Heart right ventricle (tissue), 16 donors: Measurements from ENCODE around the gene UBE2Q1. TPM values are rescaled to one million over a fixed set of nuclear protein-coding genes. Genes with fewer than 3 reads are reported as not detected.

Experiments
- ATAC-seq, 8 donors: fragments of 200-7000 bp; cut with Tn5 transposase; one replicate each; pipeline ENCODE4 v1.9.1; 2020; ENCODE audit warnings: mild to moderate bottlenecking in 8 of 8, moderate library complexity in 8 of 8, moderate number of reproducible peaks in 1 of 8
- DNase-seq, 2 donors: peaks; one replicate each; pipeline ENCODE4 v3.0.0-alpha.2; 2020
- H3K27ac ChIP-seq, 10 donors: fragments of 200-600 bp; sonication (generic) in 2 of 10; one replicate each; pipeline versions ENCODE4 v1.5.0 to v1.8.0; 2020 to 2022; ENCODE audit warnings: mild to moderate bottlenecking in 3 of 10
- H3K27me3 ChIP-seq, 7 donors: fragments of 200-600 bp; one replicate each; pipeline ENCODE4 v1.8.0; 2021 to 2022; ENCODE audit warnings: mild to moderate bottlenecking in 2 of 7
- H3K36me3 ChIP-seq, 9 donors: fragments of 200-600 bp; sonication (generic) in 1 of 9; one replicate each; pipeline versions ENCODE4 v1.5.0 to v1.8.0; 2020 to 2022; ENCODE audit warnings: mild to moderate bottlenecking in 2 of 9
- H3K4me1 ChIP-seq, 9 donors: fragments of 200-600 bp; sonication (generic) in 1 of 9; one replicate each; pipeline versions ENCODE4 v1.5.0 to v1.8.0; 2020 to 2022; ENCODE audit warnings: mild to moderate bottlenecking in 4 of 9
- H3K4me3 ChIP-seq, 10 donors: fragments of 200-600 bp; sonication (generic) in 2 of 10; one replicate each; pipeline versions ENCODE4 v1.5.0 to v1.8.0; 2020 to 2022; ENCODE audit warnings: mild to moderate bottlenecking in 7 of 10, moderate library complexity in 2 of 10
- H3K9me3 ChIP-seq, 11 donors: fragments of 200-600 bp in 10 of 11; sonication (generic) in 2 of 11; one replicate each; pipeline versions ENCODE4 v1.5.0 to v1.8.0; 2013 to 2022; ENCODE audit warnings: mild to moderate bottlenecking in 2 of 11, control low read depth in 1 of 11, moderate library complexity in 1 of 11
- CTCF ChIP-seq, 9 donors: fragments of 200-600 bp; sonication (generic) in 2 of 9; IDR thresholded peaks; one replicate each; pipeline versions ENCODE4 v1.5.0 to v1.8.0; 2021 to 2022; ENCODE audit warnings: antibody characterized with exemption in 9 of 9, mild to moderate bottlenecking in 5 of 9, moderate library complexity in 1 of 9
- WGBS, 2 donors: extraction: QIAGEN DNeasy Blood & Tissue Kit; methylation state at CpG; one replicate each; pipeline ENCODE4 v1.1.7; 2013; ENCODE audit warnings: inconsistent platforms in 1 of 2; 5-methylcytosine and 5-hydroxymethylcytosine counted together
- intact Hi-C, 10 donors: fragments of 100-400 bp; cut with DNase I; formaldehyde crosslinking; loops; one replicate each; pipeline versions ENCODE4 v1.11.1 to v1.14.2; 2022
- polyA plus RNA-seq, 2 donors: library from polyadenylated mRNA; stranded (reverse); fragments of 200-250 nt; gene quantifications; one replicate each; pipeline ENCODE4 v1.2.3, GENCODE V29; 2013
- total RNA-seq, 10 donors: library from RNA; stranded (reverse); fragmentation: NEBNext Ultra II Directional in 3 of 10; extraction: Animal tissue kit (Norgen Biotek cat#: 25700) in 3 of 10; gene quantifications; one replicate each; pipeline versions ENCODE4 v1.2.1 to v1.2.4, GENCODE V29; 2021 to 2023
- donor health status: Arrhythmogenic right ventricular cardiomyopathy.
- donor health status: ischemic (EF 13 %, LVEDD 7.1; RV severe dilation, severe dysfunction).
- donor health status: healthy with polysubstance abuse.
- donor health status: DM: no; HTN: yes; CAD: no.
- donor health status: DM: no; HTN: no; CAD: no.
- donor health status: ischemic (EF 25% LVEDD 6.9; RV normal size, moderate dysfunction).
- donor health status: ischemic (EF 25% LVEDD 5.7; RV mildly dilated, moderate dysfunction).
- donor health status: healthy.
- donor health status: DM: yes; HTN: yes; CAD: no.
- donor health status: Ischemic cardiomyopathy.
- donor health status: ischemic (EF 35%, LVEDD 5.7; RV mildly dilated, moderate dysfunction).
- donor health status: nonischemic (EF 11% LVEDD 7.7; RV severe dilation, severe dysfunction).
- donor health status: DM: yes; HTN: yes; CAD: no.
- donor health status: PGD.
- donor health status: ischemic (EF 29% LVEDD 5.4; RV normal size, mild dysfunction).
- donor health status: nonischemic (EF 23%, LVEDD 6.1; RV moderate dilation, normal function).

UBE2Q1 gene
- total and polyA plus RNA-seq, 12 donors, result 19.4 to 83.5 (median 56.0) TPM

DNA sequence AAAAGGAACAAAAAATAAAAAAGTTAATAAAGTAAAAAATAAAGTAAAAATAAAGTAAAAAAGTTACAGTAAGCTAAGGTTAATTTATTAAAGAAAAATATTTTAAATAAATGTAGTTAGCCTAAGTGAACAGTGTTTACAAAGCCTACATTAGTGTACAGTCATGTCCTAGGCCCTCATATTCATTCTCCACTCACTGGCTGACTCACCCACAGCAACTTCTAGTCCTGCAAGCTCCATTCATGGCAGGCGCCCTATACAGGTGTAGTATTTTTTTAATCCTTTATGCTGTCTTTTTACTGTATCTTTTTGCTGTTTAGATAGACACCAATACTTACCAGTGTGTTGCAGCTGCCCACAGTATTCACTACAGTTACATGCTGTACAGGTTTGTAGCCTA lies 37.2 kb upstream of the UBE2Q1 start:
- no peak for TF ChIP-seq CTCF (IDR thresholded peaks at IDR 0.05)
- Histone ChIP-seq H3K9me3 (no peaks in the 10 kb centered on the region), H3K27ac (no peak overlapping the region), H3K27me3 (no peaks in the 10 kb centered on the region), H3K4me3 (no peak overlapping the region), H3K4me1 (peaks cover 12 to 26% (median 20%) of the 10 kb centered on the region in 9 donors), H3K36me3 (peaks cover 0 to 100% (median 68%) of the 10 kb centered on the region in 9 donors)
- DNase-seq, result no peak
- 92 to 97% methylated on average over 1 of the region's 1 CpG for WGBS, 2 donors
- intact Hi-C loops, result loop anchor here in 1 of 10 donors (5.0 kb wide), 1 partner anchor 33 kb away; no protein-coding TSS in a partner anchor
- no peak for ATAC-seq

GRCh38 chr1:154594811-154595210 lies 36.3 kb upstream of the UBE2Q1 start:
- H3K9me3 ChIP-seq, result no peaks in the 10 kb centered on the region
- TF ChIP-seq CTCF (IDR thresholded peaks at IDR 0.05), result no peak
- H3K27ac ChIP-seq, result no peak overlapping the region
- intact Hi-C loops, result loop anchor here in 1 of 10 donors (5.0 kb wide), 1 partner anchor 33 kb away; no protein-coding TSS in a partner anchor
- DNase-seq, result no peak
- H3K4me1 ChIP-seq, result peaks cover 8 to 18% (median 12%) of the 10 kb centered on the region in 9 donors
- H3K27me3 ChIP-seq, result no peaks in the 10 kb centered on the region
- H3K36me3 ChIP-seq, result peaks cover 0 to 100% (median 75%) of the 10 kb centered on the region in 9 donors
- ATAC-seq, result no peak
- 87 to 90% methylated on average over 7 of the region's 7 CpGs for WGBS, 2 donors
- H3K4me3 ChIP-seq, result no peak overlapping the region

DNA sequence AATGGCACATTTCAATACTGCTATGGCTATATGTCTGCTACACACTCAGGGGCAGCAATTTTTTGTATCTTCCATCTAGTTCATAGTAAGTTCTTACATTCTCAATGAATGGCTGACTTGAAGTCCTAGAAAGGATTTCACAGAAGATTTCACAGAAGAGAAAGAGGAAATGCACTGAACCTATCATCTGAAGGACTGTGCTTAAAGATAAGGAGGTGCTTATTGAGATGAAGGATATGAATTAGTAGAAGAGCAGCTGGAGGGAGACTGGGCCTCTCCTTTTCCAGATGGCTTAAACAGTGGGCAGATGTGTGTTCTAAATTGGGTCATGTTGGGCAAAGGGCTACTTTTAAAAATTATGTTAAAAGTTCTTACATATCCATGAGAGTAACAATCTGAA lies 34.9 kb upstream of the UBE2Q1 start:
- DNase-seq (no peak), ATAC-seq (no peak)
- H3K9me3 ChIP-seq, result no peaks in the 10 kb centered on the region
- H3K4me1 ChIP-seq, result peaks cover 0 to 4% (median 0%) of the 10 kb centered on the region in 9 donors
- intact Hi-C loops, result no loop called here
- H3K4me3 ChIP-seq, result no peak overlapping the region
- H3K36me3 ChIP-seq, result peaks cover 0 to 100% (median 89%) of the 10 kb centered on the region in 9 donors
- no peak overlapping the region for H3K27ac ChIP-seq
- no peaks in the 10 kb centered on the region for H3K27me3 ChIP-seq
- TF ChIP-seq CTCF (IDR thresholded peaks at IDR 0.05), result no peak

DNA sequence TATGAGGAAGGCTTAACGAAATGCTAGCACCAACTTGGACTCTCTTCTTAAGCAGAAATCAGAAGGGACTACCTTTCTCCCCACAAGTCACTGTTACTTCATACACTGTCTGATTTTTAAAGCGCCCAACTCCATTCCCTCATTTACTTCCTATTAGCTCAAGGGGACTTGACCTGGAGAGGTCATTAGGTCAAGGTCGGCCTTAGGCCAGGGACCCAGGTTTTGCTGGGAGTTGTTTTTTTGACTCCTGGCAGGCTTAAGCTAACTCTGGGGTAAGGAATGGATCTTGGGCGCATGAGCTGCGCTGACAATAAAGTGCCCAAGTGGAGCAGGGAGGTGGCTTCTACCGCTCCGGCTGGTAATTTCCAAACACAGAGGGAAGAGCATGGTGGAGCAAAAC lies 32.7 kb upstream of the UBE2Q1 start:
- 96 to 98% methylated on average over 7 of the region's 7 CpGs for WGBS, 2 donors
- Histone ChIP-seq H3K4me3 (no peak overlapping the region), H3K36me3 (peaks cover under 1 to 100% (median 96%) of the 10 kb centered on the region in 9 donors), H3K4me1 (no peaks in the 10 kb centered on the region), H3K27me3 (no peaks in the 10 kb centered on the region), H3K9me3 (no peaks in the 10 kb centered on the region), H3K27ac (no peak overlapping the region)
- intact Hi-C loops, result no loop called here
- no peak for DNase-seq
- TF ChIP-seq CTCF (IDR thresholded peaks at IDR 0.05), result no peak
- ATAC-seq, result no peak
